ENCODE measurements around the gene NSDHL.

DNA sequence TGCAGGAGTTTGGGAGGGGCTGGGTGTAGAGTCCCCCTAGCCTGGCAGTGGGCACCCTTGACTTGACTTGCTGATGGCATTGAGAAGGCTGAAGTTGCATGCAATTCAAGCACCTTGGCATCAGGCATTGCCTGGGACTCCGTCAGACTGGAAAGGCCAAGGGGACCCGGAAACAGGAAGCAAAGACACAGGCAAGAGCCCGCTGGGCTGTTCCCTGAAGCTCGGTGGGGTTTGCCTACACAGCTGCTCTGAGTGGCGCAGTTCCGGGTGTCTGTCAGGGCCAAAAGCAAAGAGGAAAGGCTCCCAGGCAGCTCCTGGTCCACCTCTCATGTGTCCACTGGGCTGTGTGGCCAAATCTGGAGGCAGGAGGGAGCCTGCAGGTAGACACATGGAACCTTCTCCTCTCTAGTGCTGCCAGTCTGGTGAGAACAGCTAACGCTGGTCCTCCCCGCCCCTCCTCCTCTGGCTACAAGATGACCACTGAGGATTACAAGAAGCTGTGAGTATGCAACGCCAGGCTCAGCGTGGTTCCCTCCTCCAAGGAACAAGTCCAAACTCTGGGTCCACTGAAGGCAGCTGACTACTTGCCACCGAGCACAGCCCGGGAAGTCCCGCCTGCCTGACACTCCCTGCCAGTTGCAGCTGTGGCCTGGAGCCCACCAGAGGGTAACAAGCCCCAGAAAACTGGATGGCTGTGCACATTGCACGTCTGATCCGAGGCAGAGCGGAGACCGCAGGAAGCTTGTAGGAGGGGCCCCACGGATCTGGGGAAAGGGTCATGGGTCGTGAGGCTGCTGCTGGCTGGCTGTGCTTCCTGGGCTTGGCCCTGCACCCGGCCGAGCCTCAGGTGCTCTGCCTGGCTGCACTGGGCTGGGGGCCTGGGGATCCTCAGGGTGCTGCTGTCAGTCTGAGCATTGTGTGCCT lies 87.1 kb downstream of the NSDHL start:
- TF ChIP-seq, protein P1, sequence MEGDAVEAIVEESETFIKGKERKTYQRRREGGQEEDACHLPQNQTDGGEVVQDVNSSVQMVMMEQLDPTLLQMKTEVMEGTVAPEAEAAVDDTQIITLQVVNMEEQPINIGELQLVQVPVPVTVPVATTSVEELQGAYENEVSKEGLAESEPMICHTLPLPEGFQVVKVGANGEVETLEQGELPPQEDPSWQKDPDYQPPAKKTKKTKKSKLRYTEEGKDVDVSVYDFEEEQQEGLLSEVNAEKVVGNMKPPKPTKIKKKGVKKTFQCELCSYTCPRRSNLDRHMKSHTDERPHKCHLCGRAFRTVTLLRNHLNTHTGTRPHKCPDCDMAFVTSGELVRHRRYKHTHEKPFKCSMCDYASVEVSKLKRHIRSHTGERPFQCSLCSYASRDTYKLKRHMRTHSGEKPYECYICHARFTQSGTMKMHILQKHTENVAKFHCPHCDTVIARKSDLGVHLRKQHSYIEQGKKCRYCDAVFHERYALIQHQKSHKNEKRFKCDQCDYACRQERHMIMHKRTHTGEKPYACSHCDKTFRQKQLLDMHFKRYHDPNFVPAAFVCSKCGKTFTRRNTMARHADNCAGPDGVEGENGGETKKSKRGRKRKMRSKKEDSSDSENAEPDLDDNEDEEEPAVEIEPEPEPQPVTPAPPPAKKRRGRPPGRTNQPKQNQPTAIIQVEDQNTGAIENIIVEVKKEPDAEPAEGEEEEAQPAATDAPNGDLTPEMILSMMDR (IDR thresholded peaks at IDR 0.05): no peak
- no peak for TF ChIP-seq POLR2A (IDR thresholded peaks at IDR 0.05)
